ENCODE results near the gene ITGB3.
A peak's percentile ranks its signal among the peaks of the same experiment; 100 is the strongest.

Gene ITGB3

GRCh38 chr17:47323382-47324223 is 70.0 kb downstream of the ITGB3 start, which contains the start of gene EFCAB13:
Gene EFCAB13 (plus strand): TSS chr17:47323955. CDS start chr17:47328354, 4,399 bp downstream.
- TF ChIP-seq CTCF (IDR thresholded peaks at IDR 0.05; ENCODE audit: borderline replicate concordance, insufficient read depth, low read depth, low read length), result 0 out of 2 replicates have a peak, but pooled peaks have one; percentile 25

GRCh38 chr17:47324224-47325020 is 70.8 kb downstream of the ITGB3 start:
- peak overlapping the region; percentile 75 for H3K4me3 ChIP-seq (ENCODE audit: low read depth, low read length)
- TF ChIP-seq CTCF (IDR thresholded peaks at IDR 0.05; ENCODE audit: borderline replicate concordance, insufficient read depth, low read depth, low read length), result no peak

More at GRCh38 chr17:47323382-47324223, 70.0 kb downstream of the ITGB3 start, which contains the start of gene EFCAB13:
- peak within 1 kb of the TSS; percentile 75 for H3K4me3 ChIP-seq (ENCODE audit: low read depth, low read length)

- TF ChIP-seq CTCF (IDR thresholded peaks at IDR 0.05; ENCODE audit: borderline replicate concordance, insufficient read depth, low read depth, low read length), result no peak
- peak overlapping the region; percentile 75 for H3K4me3 ChIP-seq (ENCODE audit: low read depth, low read length)
Observed at GRCh38 chr17:47325176-47325575, 71.5 kb downstream of the ITGB3 start.

GRCh38 chr17:47330548-47330947 is 76.9 kb downstream of the ITGB3 start:
- no peak overlapping the region for H3K4me3 ChIP-seq (ENCODE audit: low read depth, low read length)
- no peak for TF ChIP-seq CTCF (IDR thresholded peaks at IDR 0.05; ENCODE audit: borderline replicate concordance, insufficient read depth, low read depth, low read length)

GRCh38 chr17:47332287-47332686 is 78.7 kb downstream of the ITGB3 start:
- no peak overlapping the region for H3K4me3 ChIP-seq (ENCODE audit: low read depth, low read length)
- no peak for TF ChIP-seq CTCF (IDR thresholded peaks at IDR 0.05; ENCODE audit: borderline replicate concordance, insufficient read depth, low read depth, low read length)

GRCh38 chr17:47335101-47335936 is 81.7 kb downstream of the ITGB3 start:
- H3K4me3 ChIP-seq (ENCODE audit: low read depth, low read length), result no peak overlapping the region
- no peak for TF ChIP-seq CTCF (IDR thresholded peaks at IDR 0.05; ENCODE audit: borderline replicate concordance, insufficient read depth, low read depth, low read length)
